GM03348 (cell line): ENCODE results near the gene NTM.
"Not testable (repeated sequence)": the region's sequence is repeated elsewhere in the genome, so short reads cannot be mapped to it uniquely, and the experiment has no call there.

ENCODE experiments used
- DNase-seq: peaks from one replicate; pipeline ENCODE4 v3.0.0; 2012; ENCODE audit warnings: low spot score

NTM gene

GRCh38 chr11:131668500-131669400, 298.3 kb downstream of the NTM start:
- DNase-seq, result peak; percentile 71

DNA sequence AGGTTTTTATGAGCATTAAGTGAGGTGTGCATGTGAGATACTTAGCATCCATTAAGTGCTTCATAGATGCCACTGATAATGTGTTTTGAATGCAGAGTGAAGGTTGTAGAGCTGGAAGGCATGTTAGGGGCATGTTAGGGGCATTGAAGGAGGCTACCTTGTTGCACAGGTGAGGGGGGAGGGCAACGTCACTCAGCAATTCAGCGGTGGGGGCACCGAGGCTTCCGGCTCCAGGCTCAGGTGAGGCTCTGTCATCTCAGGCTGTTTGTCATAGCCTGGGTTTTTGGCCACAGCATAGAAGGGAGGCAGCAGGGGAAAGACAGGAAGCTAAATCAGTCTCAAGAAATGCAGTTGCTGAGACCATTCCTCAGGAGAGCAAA, 299.0 kb downstream of the NTM start:
- no peak for DNase-seq

- DNase-seq, result no peak
Observed at GRCh38 chr11:131670876-131671275, 300.5 kb downstream of the NTM start.

GRCh38 chr11:131671320-131671719, 300.9 kb downstream of the NTM start:
- no peak for DNase-seq

GRCh38 chr11:131671734-131672133, 301.3 kb downstream of the NTM start:
- no peak for DNase-seq

- DNase-seq, result no peak
Observed at GRCh38 chr11:131672191-131672590, 301.8 kb downstream of the NTM start.

DNA sequence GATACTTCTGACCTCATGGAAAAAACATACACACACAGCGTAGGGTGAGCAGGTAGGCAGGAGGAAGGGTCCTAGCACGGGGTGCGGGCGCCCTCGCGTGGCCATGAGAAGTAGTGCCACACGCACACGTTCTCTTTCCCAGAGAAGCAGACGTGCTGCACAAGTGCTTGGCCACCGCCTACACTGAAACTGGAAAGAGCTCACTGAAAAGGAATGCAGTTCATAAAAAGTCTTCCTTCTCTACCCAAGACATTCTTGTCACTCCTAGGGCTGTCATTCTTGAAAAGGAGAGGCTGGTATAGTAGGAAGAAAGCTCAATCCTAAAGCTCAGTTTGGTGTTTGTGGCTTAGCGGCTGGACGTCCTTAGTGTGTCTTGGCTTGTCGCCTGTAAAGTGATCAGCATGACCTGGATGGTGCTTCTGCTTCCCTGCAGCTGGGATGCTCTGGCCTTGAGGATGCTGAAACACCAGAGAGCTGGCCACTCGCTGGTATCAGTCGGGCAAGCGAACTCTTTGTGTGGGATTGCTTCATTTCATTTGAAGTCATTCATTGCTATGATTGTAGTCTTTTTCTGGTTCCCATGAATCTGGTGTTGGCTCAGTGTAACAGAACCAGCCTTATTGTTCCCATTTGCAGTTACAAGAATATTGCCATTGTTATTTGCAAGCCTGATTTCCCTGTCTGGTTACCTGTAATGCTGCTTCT, 303.8 kb downstream of the NTM start:
- DNase-seq, result peak; percentile 92

GRCh38 chr11:131675121-131675888, 304.9 kb downstream of the NTM start:
- peak; percentile 25 for DNase-seq

DNA sequence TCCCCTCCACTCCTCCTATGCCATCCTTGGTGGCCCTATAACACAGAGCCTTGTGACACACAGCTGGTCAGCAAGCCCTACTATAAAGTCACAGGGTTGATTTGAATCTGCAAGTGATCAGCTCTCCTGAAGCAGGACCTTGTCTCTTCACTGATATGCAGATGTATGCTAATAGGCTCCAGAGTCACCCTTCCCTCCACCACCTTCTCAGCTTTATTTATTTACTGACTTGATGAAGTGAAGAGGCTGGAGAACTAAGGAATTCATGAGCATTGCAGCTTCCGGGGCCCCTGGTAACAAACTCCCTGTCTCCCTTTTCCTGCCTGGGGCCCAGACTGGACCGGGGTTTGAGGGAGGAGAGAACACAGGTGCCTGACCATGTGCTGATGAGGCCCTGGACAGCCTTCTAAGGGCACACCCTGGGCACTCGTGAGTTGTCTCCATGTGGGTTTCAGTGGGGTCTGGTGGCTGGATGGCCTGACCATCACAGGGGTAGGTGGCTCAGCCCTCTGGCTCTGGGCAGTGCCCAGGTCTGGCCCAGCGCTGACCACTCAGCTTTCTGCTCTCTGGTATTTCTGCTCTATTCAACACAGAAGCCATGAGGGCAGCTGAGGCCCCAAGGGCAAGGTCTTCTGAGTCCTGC, 307.5 kb downstream of the NTM start:
- DNase-seq, result no peak

- DNase-seq, result no peak
Observed at GRCh38 chr11:131678658-131679340, 308.4 kb downstream of the NTM start.

DNA sequence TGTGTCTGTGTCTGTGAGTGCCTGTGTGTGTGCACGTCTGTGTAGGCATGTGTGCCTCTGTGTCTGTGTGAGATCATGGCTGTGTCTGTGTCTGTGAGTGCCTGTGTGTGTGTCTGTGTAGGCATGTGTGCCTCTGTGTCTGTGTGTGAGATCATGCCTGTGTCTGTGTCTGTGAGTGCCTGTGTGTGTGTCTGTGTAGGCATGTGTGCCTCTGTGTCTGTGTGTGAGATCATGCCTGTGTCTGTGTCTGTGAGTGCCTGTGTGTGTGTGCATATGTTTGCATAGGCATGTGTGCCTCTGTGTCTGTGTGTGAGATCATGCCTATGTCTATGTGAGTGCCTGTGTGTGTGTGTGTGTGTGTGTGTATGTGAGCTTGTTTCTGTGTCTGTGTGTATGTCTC, 310.0 kb downstream of the NTM start:
- not testable (repeated sequence) for DNase-seq

- no peak for DNase-seq
Observed at GRCh38 chr11:131681920-131682319, 311.5 kb downstream of the NTM start.

DNA sequence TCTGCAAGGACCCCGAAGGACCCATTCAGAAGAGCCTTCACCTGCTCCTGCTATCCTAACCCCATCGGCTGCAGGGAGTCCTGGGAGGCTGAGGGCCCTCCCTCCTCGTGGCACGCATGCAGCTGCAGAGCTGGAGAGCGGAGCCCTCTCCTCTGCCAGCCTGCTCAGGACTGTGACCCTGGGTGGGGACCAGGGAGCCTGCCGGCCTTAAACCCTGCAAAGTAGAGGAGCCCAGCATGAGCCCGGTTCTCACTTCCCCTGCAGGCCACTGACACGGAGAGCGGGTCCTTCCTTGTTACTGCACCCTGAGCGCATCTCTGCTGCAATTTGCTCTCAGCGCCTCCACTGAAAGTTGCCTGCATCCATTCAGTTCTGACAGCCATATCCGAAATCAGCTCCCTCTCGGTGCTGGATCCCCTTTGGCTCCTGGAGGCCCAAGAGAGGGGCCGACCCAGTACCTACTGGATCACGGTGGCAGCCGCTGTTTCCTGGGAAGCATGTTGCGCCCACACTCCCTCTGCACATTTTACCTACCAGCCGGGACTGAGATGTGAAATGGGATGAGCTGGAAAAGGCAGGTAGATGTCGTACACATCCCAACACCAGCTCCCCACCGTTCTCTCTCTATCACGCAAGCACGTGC, 312.1 kb downstream of the NTM start:
- no peak for DNase-seq

DNA sequence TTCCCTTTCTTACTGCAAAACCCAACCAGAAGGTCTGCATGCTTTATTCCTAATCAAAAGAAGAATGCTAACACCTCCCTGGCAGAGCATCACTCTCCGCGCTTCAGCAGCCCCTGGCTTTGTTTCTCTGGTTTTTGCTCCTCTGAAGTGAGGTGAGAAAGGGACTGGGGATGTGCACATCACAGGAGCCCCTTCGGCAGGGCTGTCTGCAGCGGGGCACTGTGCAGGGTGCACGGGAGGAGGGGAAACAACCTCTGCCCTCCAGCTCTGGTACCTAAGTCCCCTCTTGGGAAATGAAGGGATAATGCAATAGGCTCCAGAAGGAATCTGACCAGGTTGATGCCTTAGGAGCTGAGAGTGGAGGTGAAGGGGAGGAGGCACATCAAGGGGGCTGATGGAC, 312.7 kb downstream of the NTM start:
- no peak for DNase-seq

- DNase-seq, result no peak
Observed at GRCh38 chr11:131683666-131684065, 313.3 kb downstream of the NTM start.

DNA sequence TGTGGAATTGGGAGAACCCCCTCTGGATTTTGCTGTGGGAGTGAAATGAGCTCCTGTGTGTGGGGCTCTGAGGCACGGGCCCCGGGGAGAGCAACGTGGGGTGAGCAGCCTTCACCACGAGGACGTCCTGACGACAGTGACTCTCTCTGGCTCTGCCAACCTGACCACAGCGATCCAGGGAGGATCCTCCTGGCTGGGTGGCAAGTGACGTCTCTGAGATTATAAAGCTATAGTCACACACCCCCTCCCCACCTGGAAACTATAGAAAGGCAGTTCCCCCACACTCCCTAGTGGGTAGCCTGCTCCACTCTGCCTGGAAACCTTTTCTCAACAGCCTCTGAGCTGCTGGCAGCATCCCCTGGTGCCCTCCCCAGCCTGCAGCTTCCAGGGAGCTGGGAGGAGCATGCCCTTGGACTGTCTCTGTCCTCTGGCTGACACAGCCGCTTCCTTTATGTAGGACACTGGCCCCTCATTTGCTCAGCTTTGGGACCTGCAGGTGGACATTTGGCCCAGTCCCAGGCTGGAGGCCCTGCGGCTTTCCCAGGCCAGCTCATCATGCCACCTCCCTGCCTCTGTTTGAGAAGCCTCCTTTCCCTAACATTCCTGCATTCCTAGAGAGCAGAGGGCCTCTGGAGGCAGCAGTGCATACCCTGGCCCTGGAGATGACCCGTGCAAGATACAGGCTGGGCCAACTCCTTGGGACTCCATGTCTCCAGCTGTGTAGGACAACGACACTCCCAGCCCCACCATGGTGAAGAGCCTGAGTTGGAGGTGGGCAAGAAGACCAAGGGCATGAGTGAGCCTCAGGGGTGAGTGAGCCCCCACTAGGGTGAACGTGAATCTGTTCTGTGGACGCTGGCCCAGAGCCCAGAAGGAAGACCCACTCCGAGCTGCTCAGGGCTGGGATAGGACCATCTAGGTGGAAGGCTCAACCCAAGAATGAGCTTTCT, 314.0 kb downstream of the NTM start:
- no peak for DNase-seq

DNA sequence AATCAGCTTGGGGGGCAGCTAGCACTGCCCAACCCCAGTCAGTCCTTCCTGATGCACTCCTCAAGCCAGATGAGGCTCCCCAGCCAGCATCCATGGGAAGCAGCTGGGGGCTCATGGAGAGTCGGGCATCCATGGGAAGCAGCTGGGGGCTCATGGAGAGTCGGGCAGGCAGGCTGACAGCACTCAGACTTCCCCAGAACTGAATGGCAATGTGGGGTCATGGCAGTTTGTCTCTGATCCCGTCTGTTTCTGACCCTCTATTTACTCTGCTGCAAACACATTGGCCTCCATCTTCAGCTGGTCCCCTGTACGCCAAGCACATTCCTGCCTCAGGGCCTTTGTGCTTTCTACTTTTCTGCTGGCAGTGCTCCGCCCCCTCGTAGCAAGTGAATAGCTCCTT, 314.8 kb downstream of the NTM start:
- no peak for DNase-seq

GRCh38 chr11:131685906-131686305, 315.5 kb downstream of the NTM start:
- no peak for DNase-seq

DNA sequence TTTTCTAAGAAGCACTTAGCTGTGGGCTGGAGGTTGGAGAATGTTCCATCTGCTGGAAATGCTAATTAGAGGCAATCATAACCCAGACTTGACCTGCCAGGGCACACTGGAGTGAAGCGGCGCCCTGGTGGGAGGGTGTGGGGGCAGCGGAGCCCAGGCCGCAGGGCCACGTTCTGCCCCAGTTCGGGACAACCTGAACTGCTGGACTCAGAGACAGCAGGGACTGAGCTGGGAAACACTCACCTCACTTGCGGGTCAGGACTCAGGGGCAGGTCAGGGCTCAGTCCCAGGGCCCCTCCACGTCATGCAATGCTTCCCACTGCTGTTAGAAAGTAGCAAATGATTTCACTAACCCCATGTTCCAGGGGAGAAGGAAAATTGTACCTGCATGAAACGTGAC, 316.4 kb downstream of the NTM start:
- DNase-seq, result no peak
